Neuronal stem cell (in vitro differentiated cells): ENCODE results near the gene PRKACB.
"Not testable (repeated sequence)": the region's sequence is repeated elsewhere in the genome, so short reads cannot be mapped to it uniquely, and the experiment has no call there.

Experiments used
- DNase-seq: peaks from one replicate; pipeline ENCODE4 v3.0.0-alpha.2; 2013; ENCODE audit warnings: low spot score
- H2AFZ ChIP-seq: one replicate; pipeline ENCODE4 v1.6.1; 2013; ENCODE audit warnings: mild to moderate bottlenecking, low read length, inconsistent platforms
- H2AK5ac ChIP-seq: 2 replicates; pipeline ENCODE4 v1.6.1; 2013; ENCODE audit warnings: low read depth, mild to moderate bottlenecking, inconsistent platforms, low read length, moderate library complexity, mixed read lengths
- H2BK120ac ChIP-seq: 2 replicates; pipeline ENCODE4 v1.6.1; 2013; ENCODE audit warnings: low read depth, mild to moderate bottlenecking, inconsistent platforms, low read length, moderate library complexity, mixed read lengths
- H2BK12ac ChIP-seq: one replicate; pipeline ENCODE4 v1.6.1; 2013; ENCODE audit warnings: low read length, inconsistent platforms
- H2BK15ac ChIP-seq: 2 replicates; pipeline ENCODE4 v1.6.1; 2013; ENCODE audit warnings: mild to moderate bottlenecking, low read length, inconsistent platforms, mixed read lengths
- H2BK5ac ChIP-seq: one replicate; pipeline ENCODE4 v1.6.1; 2013; ENCODE audit warnings: inconsistent platforms, mild to moderate bottlenecking, low read length, moderate library complexity
- H3K14ac ChIP-seq: one replicate; pipeline ENCODE4 v1.6.1; 2013; ENCODE audit warnings: low read length, inconsistent platforms
- H3K18ac ChIP-seq: 2 replicates; pipeline ENCODE4 v1.6.1; 2013; ENCODE audit warnings: low read length, inconsistent platforms
- H3K23ac ChIP-seq: 2 replicates; pipeline ENCODE4 v1.6.1; 2013; ENCODE audit warnings: low read depth, mild to moderate bottlenecking, mixed read lengths, low read length, inconsistent platforms; ENCODE audit not compliant: poor library complexity
- H3K27ac ChIP-seq: replicated peaks from 3 replicates; pipeline ENCODE4 v1.5.1; 2013; ENCODE audit warnings: low read length, inconsistent platforms
- H3K27me3 ChIP-seq, 3 experiments: 2 replicates each; pipeline ENCODE4 v1.6.1; 2013; ENCODE audit warnings: low read length in 3 of 3, mild to moderate bottlenecking in 2 of 3, inconsistent platforms in 1 of 3, low read depth in 1 of 3, mixed read lengths in 1 of 3, moderate library complexity in 1 of 3; ENCODE audit not compliant: control insufficient read depth in 3 of 3, insufficient read depth in 3 of 3
- H3K36me3 ChIP-seq, 2 donors: replicated peaks in 1 of 2; 2 replicates each; pipeline ENCODE4 v1.6.1; 2013; ENCODE audit warnings: low read length in 2 of 2; ENCODE audit not compliant: control insufficient read depth in 2 of 2, insufficient read depth in 2 of 2
- H3K4ac ChIP-seq: 2 replicates; pipeline ENCODE4 v1.6.1; 2013; ENCODE audit warnings: inconsistent platforms, mild to moderate bottlenecking, low read length, moderate library complexity
- H3K4me1 ChIP-seq, 2 donors: 1 replicate in 1 of 2; 2 replicates in 1 of 2; pipeline ENCODE4 v1.6.1; 2013; ENCODE audit warnings: low read length in 2 of 2, low read depth in 1 of 2; ENCODE audit not compliant: control insufficient read depth in 2 of 2, insufficient read depth in 1 of 2
- H3K4me2 ChIP-seq: one replicate; pipeline ENCODE4 v1.6.1; 2013; ENCODE audit warnings: mild to moderate bottlenecking, low read length, inconsistent platforms; ENCODE audit not compliant: insufficient read depth, poor library complexity, severe bottlenecking
- H3K4me3 ChIP-seq, 2 donors: 2 replicates each; pipeline ENCODE4 v1.5.1; 2013; ENCODE audit warnings: low read length in 2 of 2, mild to moderate bottlenecking in 2 of 2, inconsistent platforms in 1 of 2, moderate library complexity in 1 of 2
- H3K79me1 ChIP-seq: one replicate; pipeline ENCODE4 v1.6.1; 2013; ENCODE audit warnings: low read depth, mild to moderate bottlenecking, inconsistent platforms, low read length, moderate library complexity
- H3K9ac ChIP-seq: one replicate; pipeline ENCODE4 v1.6.1; 2013; ENCODE audit warnings: mild to moderate bottlenecking, low read depth, low read length, inconsistent platforms; ENCODE audit not compliant: poor library complexity
- H3K9me3 ChIP-seq, 2 donors: replicated peaks in 1 of 2; 2 replicates each; pipeline versions ENCODE3 to v1.6.1; 2013; ENCODE audit warnings: low read length in 2 of 2, mild to moderate bottlenecking in 2 of 2, inconsistent platforms in 1 of 2, low read depth in 1 of 2, mixed read lengths in 1 of 2, moderate library complexity in 1 of 2; ENCODE audit not compliant: control insufficient read depth in 2 of 2, insufficient read depth in 1 of 2
- H4K8ac ChIP-seq: one replicate; pipeline ENCODE4 v1.6.1; 2013; ENCODE audit warnings: low read depth, mild to moderate bottlenecking, inconsistent platforms, low read length, moderate library complexity
- H4K91ac ChIP-seq: one replicate; pipeline ENCODE4 v1.6.1; 2013; ENCODE audit warnings: low read length, low read depth, mild to moderate bottlenecking, inconsistent platforms; ENCODE audit not compliant: poor library complexity
- WGBS, 2 donors: extraction: QIAGEN DNeasy Blood & Tissue Kit; methylation state at CpG; one replicate each; pipeline ENCODE4 v1.1.7; 2013; ENCODE audit warnings: missing lambda C conversion rate in 2 of 2, mixed read lengths in 1 of 2; ENCODE audit not compliant: insufficient read length in 2 of 2, insufficient replicate concordance in 1 of 2; ENCODE audit errors: extremely low coverage in 2 of 2; 5-methylcytosine and 5-hydroxymethylcytosine counted together

Gene PRKACB

DNA sequence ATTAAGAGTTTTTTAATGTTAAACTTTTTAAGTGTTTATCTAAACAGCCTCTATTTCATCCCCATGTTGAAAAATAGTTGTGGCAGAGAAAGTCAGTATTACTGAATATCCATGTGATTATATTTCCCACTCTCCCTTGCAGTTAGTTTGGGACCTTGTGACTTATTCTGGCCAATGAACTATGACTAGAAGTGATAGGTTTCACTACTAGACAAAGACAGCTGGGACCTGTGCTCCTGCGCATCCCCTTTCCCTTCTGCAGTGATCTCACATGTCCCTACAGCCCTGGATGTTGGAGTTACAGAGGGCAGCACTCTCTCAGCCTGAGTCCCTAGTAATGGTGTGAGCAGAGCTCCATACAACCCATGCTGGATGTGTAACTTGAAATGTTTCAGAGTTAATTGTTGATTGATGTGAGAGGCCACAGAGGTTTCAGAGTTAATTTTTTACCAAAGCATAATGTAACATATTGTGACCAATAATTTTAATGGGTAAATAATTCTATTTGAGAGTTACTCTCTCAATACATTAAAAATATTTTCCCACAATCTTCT lies 138.8 kb downstream of the PRKACB start:
- no peak overlapping the region for H3K18ac ChIP-seq
- no peak overlapping the region for H3K23ac ChIP-seq
- H3K36me3 ChIP-seq, result no peaks in the 10 kb centered on the region
- no peak overlapping the region for H4K91ac ChIP-seq
- H3K14ac ChIP-seq, result no peak overlapping the region
- H3K27ac ChIP-seq, result no peak overlapping the region
- peaks cover 0 to 6% (median 0%) of the 10 kb centered on the region in 3 experiments for H3K27me3 ChIP-seq
- no peak overlapping the region for H2BK120ac ChIP-seq
- no peak overlapping the region for H2BK15ac ChIP-seq
- H4K8ac ChIP-seq, result no peak overlapping the region
- H2AFZ ChIP-seq, result no peak overlapping the region
- H2AK5ac ChIP-seq, result no peak overlapping the region
- no peak overlapping the region for H2BK5ac ChIP-seq
- no peak overlapping the region for H3K4ac ChIP-seq
- H3K4me3 ChIP-seq, result no peak overlapping the region
- H3K4me2 ChIP-seq, result no peak overlapping the region
- no peak overlapping the region for H3K9ac ChIP-seq
- H3K4me1 ChIP-seq, result no peaks in the 10 kb centered on the region
- H3K79me1 ChIP-seq, result no peaks in the 10 kb centered on the region
- WGBS, 2 donors, result no CpG with 5 or more reads among the region's 1 CpG
- H2BK12ac ChIP-seq, result no peak overlapping the region
- no peaks in the 10 kb centered on the region for H3K9me3 ChIP-seq
- DNase-seq, result no peak

DNA sequence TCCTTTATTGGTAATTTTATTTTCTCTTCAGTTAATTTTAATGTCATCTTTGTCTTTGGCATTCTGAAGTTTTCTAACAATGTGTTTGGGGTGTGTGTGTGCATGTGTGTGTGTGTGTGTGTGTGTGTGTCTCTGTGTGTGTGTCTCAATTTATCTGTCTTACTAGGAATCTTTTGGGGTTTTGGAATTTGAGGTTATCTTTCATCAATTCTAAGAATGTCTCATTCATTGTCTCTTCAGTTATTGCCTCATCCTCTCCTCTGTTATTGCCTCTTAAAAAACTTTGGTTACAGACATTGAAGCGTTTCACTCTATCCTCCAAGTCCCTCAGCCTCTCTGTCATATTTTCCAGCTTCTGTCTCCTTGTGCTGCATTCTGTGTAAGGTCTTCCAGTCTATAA lies 139.3 kb downstream of the PRKACB start:
- no peak for DNase-seq
- no peak overlapping the region for H4K91ac ChIP-seq
- no peak overlapping the region for H2AK5ac ChIP-seq
- H3K4me3 ChIP-seq, result no peak overlapping the region
- H2AFZ ChIP-seq, result no peak overlapping the region
- H3K9ac ChIP-seq, result no peak overlapping the region
- H2BK15ac ChIP-seq, result no peak overlapping the region
- H3K14ac ChIP-seq, result no peak overlapping the region
- no peak overlapping the region for H2BK5ac ChIP-seq
- peaks cover 0 to 6% (median 0%) of the 10 kb centered on the region in 3 experiments for H3K27me3 ChIP-seq
- H3K36me3 ChIP-seq, result no peaks in the 10 kb centered on the region
- no peaks in the 10 kb centered on the region for H3K79me1 ChIP-seq
- no peak overlapping the region for H2BK120ac ChIP-seq
- no peak overlapping the region for H3K18ac ChIP-seq
- no peak overlapping the region for H3K27ac ChIP-seq
- H4K8ac ChIP-seq, result no peak overlapping the region
- no peak overlapping the region for H2BK12ac ChIP-seq
- H3K9me3 ChIP-seq, result no peaks in the 10 kb centered on the region
- no peak overlapping the region for H3K23ac ChIP-seq
- no CpG with 5 or more reads among the region's 1 CpG for WGBS, 2 donors
- no peak overlapping the region for H3K4me2 ChIP-seq
- no peak overlapping the region for H3K4ac ChIP-seq
- no peaks in the 10 kb centered on the region for H3K4me1 ChIP-seq

DNA sequence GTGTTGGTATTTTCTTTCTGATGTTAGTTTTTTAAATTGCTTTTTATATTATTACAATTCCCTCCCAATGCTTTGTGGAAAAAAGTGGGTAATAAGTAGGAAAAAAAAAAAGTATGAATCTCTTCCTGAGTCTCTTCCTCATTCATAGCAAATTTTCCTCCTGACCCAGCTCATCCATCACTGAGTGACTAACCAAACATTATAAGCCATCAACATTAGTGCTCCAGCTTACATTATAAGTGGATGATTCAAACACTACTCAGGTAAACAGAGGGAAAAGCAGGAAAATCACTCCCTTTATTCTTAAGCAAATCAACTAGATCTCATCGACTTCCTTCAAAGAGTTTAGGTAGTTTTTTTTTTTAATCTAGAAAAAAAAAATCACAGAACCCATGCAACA lies 142.0 kb downstream of the PRKACB start:
- no peak overlapping the region for H2BK12ac ChIP-seq
- no peak overlapping the region for H3K9ac ChIP-seq
- no peak overlapping the region for H2BK5ac ChIP-seq
- H3K14ac ChIP-seq, result no peak overlapping the region
- peaks cover 0 to 6% (median 0%) of the 10 kb centered on the region in 3 experiments for H3K27me3 ChIP-seq
- no peaks in the 10 kb centered on the region for H3K79me1 ChIP-seq
- H2AK5ac ChIP-seq, result no peak overlapping the region
- no peak overlapping the region for H3K4me2 ChIP-seq
- no peak overlapping the region for H2AFZ ChIP-seq
- no CpG with 5 or more reads among the region's 1 CpG for WGBS, 2 donors
- H3K23ac ChIP-seq, result no peak overlapping the region
- no peak overlapping the region for H4K8ac ChIP-seq
- no peak for DNase-seq
- no peak overlapping the region for H2BK120ac ChIP-seq
- H3K4ac ChIP-seq, result no peak overlapping the region
- no peak overlapping the region for H4K91ac ChIP-seq
- no peak overlapping the region for H2BK15ac ChIP-seq
- peaks cover 3% of the 10 kb centered on the region in 2 donors for H3K9me3 ChIP-seq
- no peaks in the 10 kb centered on the region for H3K4me1 ChIP-seq
- no peak overlapping the region for H3K4me3 ChIP-seq
- H3K36me3 ChIP-seq, result no peaks in the 10 kb centered on the region
- H3K18ac ChIP-seq, result no peak overlapping the region
- no peak overlapping the region for H3K27ac ChIP-seq

DNA sequence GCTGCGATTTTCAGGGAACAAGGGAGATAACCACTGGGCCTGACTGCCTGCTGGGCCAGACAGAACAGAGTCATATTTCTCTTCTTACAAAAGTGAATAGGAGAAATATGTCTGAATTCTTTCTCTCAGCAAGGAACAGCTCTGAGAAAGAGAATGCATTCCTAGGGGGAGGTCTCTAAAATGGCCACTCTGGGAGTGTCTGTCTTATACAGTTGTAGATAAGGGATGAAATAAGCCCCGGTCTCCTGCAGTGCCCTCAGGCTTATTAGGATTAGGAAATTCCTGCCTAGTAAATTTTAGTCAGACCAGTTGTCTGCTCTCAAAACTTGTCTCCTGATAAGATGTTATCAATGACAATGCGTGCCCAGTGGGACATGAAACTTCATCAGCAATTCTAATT lies 143.3 kb downstream of the PRKACB start:
- not testable (repeated sequence) for H3K18ac ChIP-seq, H3K79me1 ChIP-seq
- no CpG with 5 or more reads among the region's 3 CpGs for WGBS, 2 donors

More for the DNA sequence above, 143.3 kb downstream of the PRKACB start:
- H3K4ac ChIP-seq, H3K4me1 ChIP-seq, H2AK5ac ChIP-seq, H3K27ac ChIP-seq, H3K9me3 ChIP-seq, H3K9ac ChIP-seq, H3K14ac ChIP-seq, H2BK15ac ChIP-seq, H3K23ac ChIP-seq, H2BK120ac ChIP-seq, H4K8ac ChIP-seq, H2AFZ ChIP-seq, H3K36me3 ChIP-seq, DNase-seq, H2BK12ac ChIP-seq, H4K91ac ChIP-seq, H2BK5ac ChIP-seq, H3K4me3 ChIP-seq, H3K4me2 ChIP-seq, H3K27me3 ChIP-seq: not testable (repeated sequence)
